ENCODE results near the gene FGF8.

DNA sequence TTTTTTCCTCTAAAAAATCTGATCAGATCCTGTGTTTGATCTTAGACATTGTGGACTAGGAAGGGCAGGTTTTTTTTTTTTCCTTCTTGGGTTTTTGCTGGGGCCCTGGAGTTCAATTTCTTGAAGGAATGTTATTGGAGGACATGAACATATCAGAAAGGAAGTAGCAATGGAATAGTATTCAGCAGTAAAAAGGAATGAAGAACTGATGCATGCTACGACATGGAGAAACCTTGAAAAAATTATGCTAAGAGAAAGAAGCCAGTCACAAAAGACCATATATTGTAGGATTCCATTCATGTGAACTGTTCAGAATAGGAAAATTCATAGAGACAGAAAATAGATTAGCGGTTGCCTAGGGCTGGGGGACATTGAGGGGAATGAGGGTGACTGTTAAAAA, 34.0 kb downstream of the FGF8 start:
- TF ChIP-seq, protein P1, sequence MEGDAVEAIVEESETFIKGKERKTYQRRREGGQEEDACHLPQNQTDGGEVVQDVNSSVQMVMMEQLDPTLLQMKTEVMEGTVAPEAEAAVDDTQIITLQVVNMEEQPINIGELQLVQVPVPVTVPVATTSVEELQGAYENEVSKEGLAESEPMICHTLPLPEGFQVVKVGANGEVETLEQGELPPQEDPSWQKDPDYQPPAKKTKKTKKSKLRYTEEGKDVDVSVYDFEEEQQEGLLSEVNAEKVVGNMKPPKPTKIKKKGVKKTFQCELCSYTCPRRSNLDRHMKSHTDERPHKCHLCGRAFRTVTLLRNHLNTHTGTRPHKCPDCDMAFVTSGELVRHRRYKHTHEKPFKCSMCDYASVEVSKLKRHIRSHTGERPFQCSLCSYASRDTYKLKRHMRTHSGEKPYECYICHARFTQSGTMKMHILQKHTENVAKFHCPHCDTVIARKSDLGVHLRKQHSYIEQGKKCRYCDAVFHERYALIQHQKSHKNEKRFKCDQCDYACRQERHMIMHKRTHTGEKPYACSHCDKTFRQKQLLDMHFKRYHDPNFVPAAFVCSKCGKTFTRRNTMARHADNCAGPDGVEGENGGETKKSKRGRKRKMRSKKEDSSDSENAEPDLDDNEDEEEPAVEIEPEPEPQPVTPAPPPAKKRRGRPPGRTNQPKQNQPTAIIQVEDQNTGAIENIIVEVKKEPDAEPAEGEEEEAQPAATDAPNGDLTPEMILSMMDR (IDR thresholded peaks at IDR 0.05; ENCODE audit: low read depth, low read length, poor library complexity, severe bottlenecking) = no peak
- TF ChIP-seq EZH2phosphoT487 (IDR thresholded peaks at IDR 0.05; ENCODE audit: borderline replicate concordance, low read length) = no peak
